GM21576 (cell line): ENCODE results near the gene PRX.
"Not testable (repeated sequence)": the region's sequence is repeated elsewhere in the genome, so short reads cannot be mapped to it uniquely, and the experiment has no call there.

Experiments
- ATAC-seq: cut with Tn5 transposase; IDR thresholded peaks from one replicate; pipeline ENCODE4 v1.9.1; 2021; ENCODE audit warnings: mild to moderate bottlenecking, moderate library complexity; ENCODE audit not compliant: unreplicated experiment

PRX gene

DNA sequence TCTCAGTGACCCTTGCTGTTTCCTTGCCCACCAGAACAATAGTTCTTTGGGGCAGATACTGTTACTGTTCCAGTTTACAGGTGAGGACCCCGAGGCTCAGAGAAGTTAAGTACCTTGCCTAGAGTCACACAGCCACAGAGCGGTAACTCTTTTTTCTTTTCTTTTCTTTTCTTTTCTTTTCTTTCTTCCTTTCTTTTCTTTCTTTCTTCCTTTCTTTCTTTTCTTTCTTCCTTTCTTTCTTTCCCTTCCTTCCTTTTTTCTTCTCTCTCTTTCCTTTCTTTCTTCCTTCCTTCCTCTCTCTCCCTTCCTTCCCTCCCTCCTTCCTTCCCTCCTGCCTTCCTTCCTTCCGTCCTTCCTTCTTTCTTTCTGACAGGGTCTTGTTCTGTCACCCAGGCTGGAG, 4.9 kb upstream of the PRX start:
- ATAC-seq: no peak

- ATAC-seq: no peak
Measured at GRCh38 chr19:40417643-40417981, 4.4 kb upstream of the PRX start.

DNA sequence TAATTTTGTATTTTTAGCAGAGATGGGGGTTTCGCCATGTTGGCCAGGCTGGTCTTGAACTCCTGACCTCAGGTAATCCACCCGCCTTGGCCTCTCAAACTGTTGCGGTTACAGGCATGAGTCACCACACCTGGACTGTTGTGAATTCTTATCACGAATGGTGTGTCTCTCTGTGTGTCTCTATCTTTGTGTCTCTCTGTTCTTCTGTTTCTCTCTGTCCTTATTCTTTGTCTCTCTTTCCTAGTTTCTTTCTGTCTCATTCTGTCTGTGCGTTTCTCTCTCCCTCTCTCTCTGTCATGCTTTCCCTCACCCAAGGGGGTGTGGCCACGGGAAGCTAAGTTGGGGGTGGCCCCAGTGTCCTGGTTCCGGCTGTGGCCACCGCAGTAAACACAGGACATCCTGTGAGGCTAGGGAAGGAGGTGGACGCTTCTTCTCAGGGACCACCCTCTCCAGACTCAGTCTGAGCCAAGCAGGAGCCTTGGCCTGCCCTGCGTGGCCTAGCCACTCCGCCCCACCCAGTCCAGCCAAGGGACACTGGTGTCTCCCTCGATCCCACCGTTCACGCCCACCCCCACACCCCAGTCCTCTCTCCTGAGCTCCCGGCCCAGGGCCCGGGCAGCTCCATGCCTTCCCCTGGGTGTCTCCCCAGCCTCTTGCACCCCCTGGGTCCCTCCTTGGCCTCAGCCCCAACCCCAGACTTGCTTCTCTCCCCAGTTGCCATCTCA, 3.9 kb upstream of the PRX start:
- ATAC-seq: no peak

GRCh38 chr19:40415768-40416167, 2.6 kb upstream of the PRX start:
- ATAC-seq: no peak

- no peak for ATAC-seq
Measured at GRCh38 chr19:40414542-40415535, 1.7 kb upstream of the PRX start.

DNA sequence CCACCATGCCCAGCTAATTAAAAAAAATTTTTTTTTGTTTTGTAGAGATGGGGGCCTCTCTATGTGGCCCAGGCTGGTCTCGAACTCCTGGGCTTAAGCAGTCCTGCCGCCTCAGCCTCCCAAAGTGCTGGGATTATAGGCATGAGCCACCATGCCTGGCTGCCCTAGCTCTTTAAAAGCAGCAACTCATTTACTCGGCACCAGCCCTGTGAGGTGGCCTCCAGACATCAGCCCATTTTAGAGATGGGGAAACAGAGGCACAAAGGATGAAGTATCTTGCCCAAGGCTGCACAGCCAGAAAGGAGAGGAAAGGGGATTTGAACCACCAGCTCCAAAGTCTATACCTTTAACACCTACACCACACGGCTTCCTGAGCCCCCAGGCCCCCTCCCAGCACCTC, 312 bp downstream of the PRX start:
- ATAC-seq: no peak

GRCh38 chr19:40411958-40412499, 1.1 kb downstream of the PRX start:
- ATAC-seq: no peak

GRCh38 chr19:40411125-40411842, 1.9 kb downstream of the PRX start:
- no peak for ATAC-seq

DNA sequence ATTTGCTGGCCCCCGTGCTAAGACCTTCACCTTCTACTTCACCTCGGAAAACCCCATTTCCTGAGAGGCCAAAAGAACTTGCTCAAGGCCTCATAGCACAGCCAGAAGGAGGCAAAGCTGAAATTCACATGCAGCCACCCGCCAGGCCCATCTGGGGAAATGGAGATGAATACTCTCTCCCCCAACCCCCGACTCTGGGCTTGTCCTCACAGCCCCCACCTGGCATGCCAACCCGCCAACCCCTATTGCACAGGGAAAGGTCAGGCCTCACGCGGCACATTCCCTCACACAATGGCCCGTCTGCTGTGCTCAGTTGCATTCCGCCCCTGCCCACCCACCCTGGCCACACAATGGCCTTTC, 3.2 kb downstream of the PRX start:
- no peak for ATAC-seq

DNA sequence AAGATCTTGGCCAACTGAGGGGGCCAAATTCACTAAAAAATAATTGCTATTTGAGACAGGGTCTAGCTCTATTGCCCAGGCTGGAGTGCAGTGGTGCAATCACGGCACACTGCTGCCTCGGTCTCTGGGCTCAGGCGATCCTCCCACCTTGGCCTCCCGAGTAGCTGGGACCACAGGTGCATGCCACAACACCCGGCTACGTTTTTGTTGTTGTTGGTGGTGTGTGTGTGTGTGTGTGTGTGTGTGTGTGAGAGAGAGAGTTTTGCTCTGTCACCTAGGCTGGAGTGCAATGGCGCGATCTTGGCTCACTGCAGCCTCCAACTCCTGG, 4.6 kb downstream of the PRX start:
- not testable (repeated sequence) for ATAC-seq

DNA sequence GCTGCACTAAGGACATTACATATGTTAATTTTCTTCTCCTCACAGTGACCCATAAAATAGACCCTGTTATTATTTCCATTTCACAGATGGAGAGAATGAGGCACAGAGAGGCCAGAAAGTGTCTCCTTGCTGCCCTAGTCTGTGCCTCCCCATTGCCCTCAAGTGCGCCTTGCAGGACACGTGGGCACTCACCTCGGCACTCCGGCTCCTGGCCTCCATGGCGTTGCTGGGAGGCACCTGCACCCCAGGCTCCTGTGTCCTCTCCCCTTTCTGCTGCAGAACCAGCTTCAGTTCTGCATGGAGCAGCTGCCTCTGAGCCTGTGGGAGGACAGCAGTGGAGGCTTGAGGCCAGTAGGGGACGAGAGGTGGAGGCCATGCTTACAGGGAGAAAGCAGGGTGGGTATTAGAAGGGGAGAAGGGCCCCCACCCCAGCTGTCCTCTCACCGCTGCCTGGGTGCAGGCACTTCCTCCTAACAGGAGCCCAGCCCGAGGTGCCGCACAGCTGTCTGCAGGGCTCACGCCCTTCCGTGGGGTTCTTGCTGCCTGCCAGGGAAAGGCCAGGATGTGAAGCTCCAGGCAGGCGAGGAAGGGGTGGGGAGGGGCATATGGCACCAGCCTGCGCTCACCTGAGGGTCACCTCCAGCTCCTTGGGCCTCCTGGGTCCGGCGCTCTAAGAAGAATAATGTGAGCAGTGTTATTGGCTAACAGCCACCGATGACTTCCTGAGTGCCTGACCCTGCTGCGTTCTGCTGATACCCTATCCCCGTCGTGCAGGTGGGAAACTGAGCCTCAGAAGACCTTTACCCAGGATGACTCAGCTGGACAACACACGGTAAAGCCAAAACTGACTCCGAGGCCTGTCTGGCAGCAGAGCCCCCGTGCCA, 5.2 kb downstream of the PRX start:
- ATAC-seq: no peak

DNA sequence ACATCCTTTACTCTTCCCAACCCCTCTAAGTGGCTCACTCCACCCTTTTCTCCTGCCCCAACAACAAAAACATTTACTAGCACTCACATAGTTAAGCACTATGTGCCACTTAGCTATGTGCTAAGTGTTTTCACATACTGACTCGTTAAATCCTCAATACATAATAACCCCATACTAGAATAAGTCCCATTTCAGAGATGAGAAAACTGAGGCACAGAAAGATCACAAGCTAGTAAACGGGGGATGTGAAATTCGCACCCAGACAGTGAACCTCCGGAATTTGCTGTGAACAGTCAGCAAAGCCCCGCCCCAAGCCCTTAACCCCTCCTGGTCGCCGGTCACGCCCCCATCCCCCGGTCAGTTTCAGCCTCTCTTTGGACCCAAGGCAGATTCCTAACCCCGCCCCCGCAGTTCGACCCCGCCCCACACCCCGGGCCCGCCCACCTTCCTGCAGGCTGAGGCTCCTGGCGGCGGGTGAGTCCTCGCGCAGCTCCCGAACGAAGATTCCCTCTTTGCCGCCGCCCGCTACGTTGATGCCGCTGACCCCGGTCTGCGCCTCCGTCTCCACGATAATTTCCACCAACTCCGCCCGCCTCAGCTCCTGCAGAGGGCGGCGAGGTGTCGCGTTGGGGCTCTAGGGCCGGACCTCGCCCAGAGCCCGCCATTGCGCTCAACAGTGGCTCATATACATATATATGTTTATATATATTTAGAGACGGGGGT, 9.8 kb downstream of the PRX start:
- ATAC-seq: peak; percentile 65

DNA sequence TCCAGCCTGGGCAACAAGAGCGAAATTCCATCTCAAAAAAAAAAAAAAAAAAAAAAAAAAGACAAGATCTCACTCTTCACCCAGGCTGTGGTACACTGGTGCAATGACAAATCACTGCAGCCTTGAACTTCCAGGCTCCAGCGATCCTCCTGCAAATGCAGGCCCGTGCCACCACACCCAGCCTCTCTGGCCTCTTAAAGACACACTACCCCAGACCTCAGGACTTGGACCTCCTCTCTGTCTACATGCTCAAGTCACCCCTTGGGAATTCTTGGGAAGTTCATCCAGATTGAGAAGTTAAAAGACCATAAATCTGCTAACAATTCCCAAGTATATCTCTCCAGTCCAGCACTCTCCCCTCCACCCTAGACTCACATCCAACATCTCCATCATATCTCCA, 12.6 kb downstream of the PRX start:
- no peak for ATAC-seq

DNA sequence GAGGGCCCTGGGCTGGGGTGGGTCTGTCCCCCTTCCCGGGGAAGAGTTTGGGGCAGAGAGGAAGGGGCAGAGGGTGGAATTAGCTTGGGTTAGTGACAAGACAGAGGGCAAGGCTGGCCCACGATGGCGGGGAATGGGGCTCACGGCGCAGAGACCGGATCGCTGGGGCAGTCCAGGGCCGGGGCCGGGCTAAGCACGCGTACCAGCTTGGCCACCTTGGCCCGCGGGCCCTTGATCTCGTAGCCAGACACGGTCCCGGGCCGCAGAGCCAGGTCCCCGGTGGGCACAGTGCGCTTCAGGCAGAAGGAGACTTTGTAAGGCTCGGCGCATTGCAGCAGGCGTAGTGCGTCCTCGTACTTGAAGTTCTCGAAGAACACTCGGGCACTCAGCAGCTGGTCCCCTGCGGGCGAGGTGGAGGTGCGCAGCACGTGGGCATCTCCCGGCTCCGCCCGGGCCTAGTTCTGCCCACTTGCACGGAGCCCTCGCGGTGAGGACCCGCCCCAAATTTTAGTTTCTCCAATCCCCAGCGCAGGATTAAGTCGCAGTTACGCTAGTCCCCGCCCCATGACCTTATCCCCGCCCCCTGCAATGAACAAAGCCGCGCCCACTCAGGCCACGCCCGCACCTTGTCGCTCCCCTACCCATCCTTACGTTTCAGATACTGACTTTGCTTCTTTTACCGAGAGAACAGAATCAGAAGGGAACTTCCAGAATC, 14.6 kb downstream of the PRX start:
- no peak for ATAC-seq

GRCh38 chr19:40397568-40397906, 15.6 kb downstream of the PRX start:
- ATAC-seq: no peak

DNA sequence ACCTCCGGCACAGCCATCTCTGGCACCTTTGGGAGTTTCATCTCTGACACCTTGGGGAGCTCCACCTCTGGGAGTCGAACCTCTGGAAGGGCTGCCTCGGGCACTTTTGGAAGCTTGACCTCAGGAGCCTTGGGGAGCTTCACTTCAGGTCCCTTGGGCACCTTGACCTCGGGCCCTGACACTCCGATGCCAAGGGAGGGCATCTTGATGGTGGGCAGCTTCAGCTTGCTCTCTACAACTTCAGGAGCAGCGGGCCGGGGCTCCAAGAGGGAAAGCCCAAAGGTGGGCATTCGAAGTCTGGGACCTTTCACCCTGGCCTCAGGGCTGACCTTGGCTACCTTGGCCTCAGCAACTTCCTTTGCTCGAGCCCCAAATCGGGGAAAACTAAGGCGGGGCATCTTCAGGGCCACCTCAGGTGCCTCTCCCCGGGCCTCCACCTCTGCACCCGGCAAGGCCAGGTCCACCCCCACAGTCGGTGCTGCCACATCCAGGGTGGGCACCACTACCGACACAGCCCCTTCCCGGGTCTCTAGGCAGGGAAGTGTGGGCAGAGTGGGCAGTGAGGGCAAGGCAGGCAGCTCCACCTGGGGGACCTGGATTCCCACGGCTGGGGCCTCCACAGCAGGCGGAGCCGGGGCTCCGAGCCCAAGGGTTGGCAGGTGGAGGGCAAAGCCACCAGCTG, 16.2 kb downstream of the PRX start:
- ATAC-seq: no peak

DNA sequence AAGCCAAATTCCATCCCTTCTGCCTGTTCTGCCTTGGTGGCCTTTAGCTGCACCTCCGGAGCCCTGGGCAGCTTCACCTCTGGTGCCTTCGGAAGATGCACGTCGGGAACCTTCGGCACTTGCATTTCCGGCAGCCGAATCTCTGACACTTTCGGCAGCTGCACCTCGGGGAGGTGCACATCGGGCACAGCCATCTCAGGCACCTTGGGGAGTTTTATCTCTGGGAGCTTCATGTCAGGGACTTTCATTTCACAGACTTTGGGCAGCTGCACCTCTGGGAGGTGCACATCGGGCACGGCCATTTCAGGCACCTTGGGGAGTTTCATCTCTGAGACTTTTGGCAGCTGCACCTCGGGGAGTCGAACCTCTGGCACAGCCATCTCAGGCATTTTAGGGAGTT, 17.2 kb downstream of the PRX start:
- ATAC-seq: no peak

- ATAC-seq: no peak
Measured at GRCh38 chr19:40394816-40395210, 18.4 kb downstream of the PRX start.
